Adrenal gland (tissue), 19 donors: ENCODE measurements around the gene UTP15. TPM values are rescaled to one million over a fixed set of nuclear protein-coding genes. Genes with fewer than 3 reads are reported as not detected.

Experiments used
- DNase-seq, 7 donors: peaks; one replicate each; pipeline ENCODE4 v3.0.0-alpha.2; 2019 to 2020
- H3K27ac ChIP-seq, 5 donors: fragments of 200-600 bp; sonication (generic) in 4 of 5; 1 replicate in 3 of 5; 2 replicates in 2 of 5; pipeline versions ENCODE4 v1.5.1 to v1.8.0; 2016 to 2020; ENCODE audit warnings: mild to moderate bottlenecking in 1 of 5
- H3K27me3 ChIP-seq: fragments of 200-600 bp; 2 replicates; pipeline ENCODE4 v1.8.0; 2021
- H3K36me3 ChIP-seq, 2 donors: fragments of 200-600 bp; replicated peaks in 1 of 2; 1 replicate in 1 of 2; 2 replicates in 1 of 2; pipeline versions ENCODE4 v1.5.1 to v1.8.0; 2018 to 2022
- H3K4me1 ChIP-seq, 2 donors: fragments of 200-600 bp; replicated peaks in 1 of 2; 1 replicate in 1 of 2; 2 replicates in 1 of 2; pipeline versions ENCODE4 v1.5.1 to v1.8.0; 2018 to 2021
- H3K4me3 ChIP-seq, 4 donors: fragments of 200-600 bp; sonication (generic) in 3 of 4; one replicate each; pipeline ENCODE4 v1.5.1; 2016 to 2018
- H3K9me3 ChIP-seq, 3 donors: fragments of 200-600 bp; sonication (generic) in 1 of 3; replicated peaks in 1 of 3; 1 replicate in 2 of 3; 2 replicates in 1 of 3; pipeline versions ENCODE4 v1.5.1 to v1.8.0; 2016 to 2021
- POLR2A ChIP-seq, 2 donors: fragments of 450-650 bp; IDR thresholded peaks; one replicate each; pipeline ENCODE4 v1.6.1; 2017; ENCODE audit warnings: antibody characterized with exemption in 2 of 2, mild to moderate bottlenecking in 2 of 2, moderate library complexity in 1 of 2
- WGBS, 4 donors: extraction: QIAGEN DNeasy Blood & Tissue Kit in 2 of 4; methylation state at CpG; one replicate each; pipeline versions ENCODE4 v1.1.5 to v1.1.7; 2013 to 2017; 5-methylcytosine and 5-hydroxymethylcytosine counted together
- intact Hi-C, 2 donors: fragments of 100-400 bp; cut with DNase I; formaldehyde crosslinking; loops; one replicate each; pipeline versions ENCODE4 v1.14.1 to v1.15.0; 2022 to 2023
- long read RNA-seq, 10 donors: library from polyadenylated mRNA in 3 of 10; unstranded in 2 of 10; stranded (forward) in 1 of 10; transcript quantifications; one replicate each; pipeline ENCODE4 v2.0.0 and lab custom pipeline, GENCODE V29; 2021 to 2026
- polyA plus RNA-seq, 3 donors: library from polyadenylated mRNA; stranded (reverse); fragments of 200-250 nt in 2 of 3; fragments of 350-450 nt in 1 of 3; fragmentation: Illumina TruSeq in 1 of 3; extraction: RNeasy Lipid Tissue Mini Kit (QIAGEN cat#74804) in 1 of 3; gene quantifications; one replicate each; pipeline ENCODE4 v1.2.3, GENCODE V29; 2013 to 2014
- total RNA-seq, 9 donors: library from RNA; depleted of rRNA in 4 of 9; stranded (reverse); fragments of >200 nt in 4 of 9; fragments of 120-200 nt in 1 of 9; fragmentation: NEBNext Ultra II Directional in 1 of 9; extraction: Animal tissue kit (Norgen Biotek cat#: 25700) in 1 of 9; gene quantifications; one replicate each; pipeline versions ENCODE4 v1.1.0 to v1.2.4, GENCODE V29; 2013 to 2023
- TF ChIP-seq, protein P1 (sequence below), 6 experiments: fragments of 450-650 bp in 4 of 6; fragments of 200-600 bp in 2 of 6; sonication (generic) in 1 of 6; IDR thresholded peaks; 1 replicate in 5 of 6; 2 replicates in 1 of 6; pipeline versions ENCODE4 v1.5.1 to v1.8.0; 2016 to 2021; ENCODE audit warnings: antibody characterized with exemption in 6 of 6, mild to moderate bottlenecking in 2 of 6, moderate library complexity in 1 of 6
- donor health status: healthy with polysubstance abuse.
- donor health status: Bipolar disorder and iron deficiency.
- donor health status: DM: yes; HTN: yes; CAD: no.
- donor health status: DM: no; HTN: no; CAD: no.
- donor health status: DM: no; HTN: no; CAD: no.
- donor health status: DM: yes; HTN: yes; CAD: no.

The UTP15 gene
- total RNA-seq (10 to 100 TPM in 7 of 9 donors, 1 to 10 TPM in 2; 6.2 to 30.2 (median 19.9) TPM), polyA plus RNA-seq (10 to 100 TPM in 1 of 3 donors, 1 to 10 TPM in 2; 4.2 to 19.2 (median 5.1) TPM)
- long read RNA-seq, donor 1, partial matches to known transcripts, result 0 of 3 reads
- long read RNA-seq, donor 1, other reads (novel, unspliced or antisense), result 0 of 3 reads
- long read RNA-seq, donor 2, partial matches to known transcripts, result 0 of 2 reads
- long read RNA-seq, donor 2, other reads (novel, unspliced or antisense), result 0 of 2 reads
- long read RNA-seq, donor 3, partial matches to known transcripts, result 0 of 2 reads
- long read RNA-seq, donor 3, other reads (novel, unspliced or antisense), result 0 of 2 reads
- long read RNA-seq, donor 4, partial matches to known transcripts, result 2 of 8 reads
- long read RNA-seq, donor 4, other reads (novel, unspliced or antisense), result 2 of 8 reads
- long read RNA-seq, donor 5, transcript UTP15-201 (13 exons, 3,687 nt), result major isoform, 5 of 5 reads
- long read RNA-seq, donor 5, partial matches to known transcripts, result 0 of 5 reads
- long read RNA-seq, donor 5, other reads (novel, unspliced or antisense), result 0 of 5 reads
- long read RNA-seq, donor 6, partial matches to known transcripts, result 1 of 3 reads
- long read RNA-seq, donor 6, other reads (novel, unspliced or antisense), result 0 of 3 reads
- long read RNA-seq, donor 7, partial matches to known transcripts, result 0 of 1 reads
- long read RNA-seq, donor 7, other reads (novel, unspliced or antisense), result 0 of 1 reads
- long read RNA-seq, donor 8, partial matches to known transcripts, result 0 of 1 reads
- long read RNA-seq, donor 8, other reads (novel, unspliced or antisense), result 0 of 1 reads
- long read RNA-seq, donor 9, partial matches to known transcripts, result 0 of 3 reads
- long read RNA-seq, donor 9, other reads (novel, unspliced or antisense), result 0 of 3 reads
- long read RNA-seq, donor 10, result 0 reads

DNA sequence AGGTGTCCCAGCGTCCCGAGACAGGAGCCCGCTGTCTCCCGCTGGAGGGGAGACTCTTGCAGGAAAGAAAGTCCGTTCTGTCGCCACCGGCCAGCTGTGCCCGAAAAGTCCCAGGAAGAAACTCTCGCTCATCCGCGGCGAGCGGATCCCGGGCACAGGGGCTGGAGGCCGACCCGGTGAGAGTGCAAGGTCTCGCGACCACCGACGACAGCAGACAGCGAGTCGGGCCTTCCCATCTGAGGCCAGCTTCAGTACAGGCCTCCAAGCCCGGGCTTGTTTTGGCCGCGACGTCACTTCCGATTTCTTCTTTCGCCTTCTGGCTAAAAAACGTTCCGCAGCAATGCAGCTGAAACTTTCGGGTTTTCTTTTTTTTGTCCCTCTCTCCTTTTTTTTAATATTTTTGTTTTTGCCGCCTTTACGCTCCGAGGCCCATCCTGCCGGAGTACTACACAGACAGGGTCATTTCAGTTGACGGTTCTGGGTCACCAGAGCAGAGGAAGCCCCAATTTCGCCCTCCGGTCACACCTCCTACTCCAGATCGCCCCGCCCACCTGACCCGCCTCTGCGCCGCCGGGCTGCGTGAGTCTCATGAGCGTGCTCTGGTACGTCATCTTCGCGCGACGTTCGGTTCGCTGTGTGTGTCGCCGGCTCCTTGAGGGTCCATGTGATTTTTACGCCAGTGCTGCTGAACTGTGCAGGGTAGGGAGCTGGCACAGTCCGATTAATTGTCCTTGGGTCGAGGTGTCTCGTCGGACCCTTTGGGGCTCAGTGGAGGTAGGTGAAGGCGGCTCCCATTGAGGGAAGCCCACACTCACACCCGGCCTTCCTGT is at the start of gene UTP15, which contains the start of gene ANKRA2:
UTP15 (plus strand) TSS at position 605 of the 830 bp plus-strand sequence. CDS start 1,602 bp downstream, outside the sequence.
ANKRA2 (minus strand) TSS at position 501 of the 830 bp plus-strand sequence. CDS start 2,758 bp downstream, outside the sequence.
- 0% methylated on average over 32 to 62 of the region's 62 CpGs for WGBS, 4 donors
- Histone ChIP-seq H3K4me1 (peaks cover 22 to 37% of the 10 kb centered on the region in 2 donors), H3K36me3 (peaks cover 0 to 21% of the 10 kb centered on the region in 2 donors), H3K4me3 (peak within 1 kb of the TSS; percentile 6 to 96 (median 74)), H3K27me3 (no peaks in the 10 kb centered on the region), H3K9me3 (no peaks in the 10 kb centered on the region), H3K27ac (peak within 1 kb of the TSS; percentile 87 to 93 (median 87))
- intact Hi-C loops, result no loop called here
- TF ChIP-seq POLR2A (IDR thresholded peaks at IDR 0.05), result peak; percentile 37 to 73
- TF ChIP-seq, protein P1, sequence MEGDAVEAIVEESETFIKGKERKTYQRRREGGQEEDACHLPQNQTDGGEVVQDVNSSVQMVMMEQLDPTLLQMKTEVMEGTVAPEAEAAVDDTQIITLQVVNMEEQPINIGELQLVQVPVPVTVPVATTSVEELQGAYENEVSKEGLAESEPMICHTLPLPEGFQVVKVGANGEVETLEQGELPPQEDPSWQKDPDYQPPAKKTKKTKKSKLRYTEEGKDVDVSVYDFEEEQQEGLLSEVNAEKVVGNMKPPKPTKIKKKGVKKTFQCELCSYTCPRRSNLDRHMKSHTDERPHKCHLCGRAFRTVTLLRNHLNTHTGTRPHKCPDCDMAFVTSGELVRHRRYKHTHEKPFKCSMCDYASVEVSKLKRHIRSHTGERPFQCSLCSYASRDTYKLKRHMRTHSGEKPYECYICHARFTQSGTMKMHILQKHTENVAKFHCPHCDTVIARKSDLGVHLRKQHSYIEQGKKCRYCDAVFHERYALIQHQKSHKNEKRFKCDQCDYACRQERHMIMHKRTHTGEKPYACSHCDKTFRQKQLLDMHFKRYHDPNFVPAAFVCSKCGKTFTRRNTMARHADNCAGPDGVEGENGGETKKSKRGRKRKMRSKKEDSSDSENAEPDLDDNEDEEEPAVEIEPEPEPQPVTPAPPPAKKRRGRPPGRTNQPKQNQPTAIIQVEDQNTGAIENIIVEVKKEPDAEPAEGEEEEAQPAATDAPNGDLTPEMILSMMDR (IDR thresholded peaks at IDR 0.05), result no peak
- DNase-seq, result peak; percentile 99 to 100 (median 99)

GRCh38 chr5:73519531-73520283 is 45.8 kb upstream of the UTP15 start:
- Histone ChIP-seq H3K27ac (no peak overlapping the region), H3K9me3 (no peaks in the 10 kb centered on the region), H3K27me3 (no peaks in the 10 kb centered on the region), H3K4me3 (no peak overlapping the region), H3K4me1 (no peaks in the 10 kb centered on the region), H3K36me3 (no peaks in the 10 kb centered on the region)
- no peak for TF ChIP-seq POLR2A (IDR thresholded peaks at IDR 0.05)
- TF ChIP-seq, protein P1 (IDR thresholded peaks at IDR 0.05), result peak; percentile 40 to 90 (median 74)
- intact Hi-C loops, result loop anchor here in 1 of 2 donors (2.0 kb wide), 1 partner anchor 17 kb away; no protein-coding TSS in a partner anchor
- peak; percentile 65 to 85 (median 70) for DNase-seq
- WGBS, 4 donors, result 11 to 35% (median 12%) methylated on average over 5 to 16 of the region's 16 CpGs

DNA sequence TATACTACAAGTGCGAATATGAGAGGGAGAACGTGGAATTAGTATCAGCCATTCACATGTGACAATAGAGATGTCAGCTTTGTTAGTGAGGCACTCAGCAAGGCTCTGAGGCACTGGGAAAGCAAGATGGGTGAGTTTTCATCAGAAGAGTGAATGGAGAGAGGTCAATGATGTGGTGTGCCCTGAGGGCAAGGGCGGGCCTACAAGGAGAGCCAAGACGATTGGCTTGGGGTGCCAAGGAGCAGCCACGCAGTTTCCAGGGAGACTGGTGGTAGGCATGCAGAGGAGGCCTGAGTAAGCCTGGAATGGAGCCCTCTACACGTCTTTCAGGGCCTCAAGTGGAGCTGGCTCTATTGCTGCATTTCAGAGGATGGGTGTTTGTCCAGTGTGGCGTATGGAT is 42.6 kb upstream of the UTP15 start:
- 80 to 93% (median 87%) methylated on average over 5 to 7 of the region's 7 CpGs for WGBS, 4 donors
- DNase-seq, result no peak
- Histone ChIP-seq H3K9me3 (no peaks in the 10 kb centered on the region), H3K4me1 (no peaks in the 10 kb centered on the region), H3K36me3 (no peaks in the 10 kb centered on the region), H3K4me3 (no peak overlapping the region), H3K27me3 (no peaks in the 10 kb centered on the region), H3K27ac (no peak overlapping the region)
- intact Hi-C loops, result no loop called here
- no peak for TF ChIP-seq POLR2A (IDR thresholded peaks at IDR 0.05)
- TF ChIP-seq, protein P1 (IDR thresholded peaks at IDR 0.05), result no peak
